Measurements from ENCODE around the gene TMEM130.
"Not testable (repeated sequence)": the region's sequence is repeated elsewhere in the genome, so short reads cannot be mapped to it uniquely, and the experiment has no call there.

TMEM130 gene

DNA sequence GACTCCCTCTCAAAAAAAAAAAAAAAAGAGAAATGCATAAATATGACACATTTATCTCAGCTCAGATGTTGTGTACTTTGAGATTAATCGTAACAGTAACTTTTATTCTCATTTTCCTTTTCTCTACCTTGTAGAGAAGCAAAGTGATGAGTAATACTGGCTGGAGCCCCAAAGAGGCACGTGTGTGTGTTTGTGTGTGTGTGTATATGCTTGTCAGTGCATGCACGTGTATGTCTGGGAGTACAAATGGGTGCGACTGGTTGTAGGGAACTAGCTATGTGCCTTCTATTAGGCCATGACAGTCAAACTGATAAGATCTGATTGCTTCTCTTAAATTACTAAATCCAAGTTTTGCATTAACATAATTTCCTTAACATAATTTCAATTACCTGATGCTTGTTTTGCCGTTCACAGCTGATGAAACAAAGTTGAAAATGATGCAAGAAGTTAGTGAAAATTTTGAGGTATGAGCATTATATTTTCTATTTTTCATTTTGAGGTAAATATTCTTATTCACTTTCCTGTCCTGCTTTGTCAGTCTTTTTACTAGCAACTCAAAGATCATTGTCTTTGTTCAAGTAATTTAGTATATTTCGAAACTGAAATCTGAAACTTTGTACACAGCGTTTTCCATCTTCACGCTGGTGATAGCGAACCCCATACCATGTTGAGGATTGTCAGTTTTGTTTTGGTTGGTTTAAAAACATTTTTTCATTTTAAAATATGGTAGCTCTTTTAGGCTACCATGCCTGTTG is 11.9 kb upstream of the TMEM130 start:
- Mint-ChIP-seq H3K27me3 (no peaks in the 10 kb centered on the region), H3K4me3 (no peak overlapping the region), H3K27ac (no peak overlapping the region), H3K9me3 (no peaks in the 10 kb centered on the region), H3K36me3 (peaks cover 4% of the 10 kb centered on the region), H3K4me1 (peaks cover 38% of the 10 kb centered on the region)

DNA sequence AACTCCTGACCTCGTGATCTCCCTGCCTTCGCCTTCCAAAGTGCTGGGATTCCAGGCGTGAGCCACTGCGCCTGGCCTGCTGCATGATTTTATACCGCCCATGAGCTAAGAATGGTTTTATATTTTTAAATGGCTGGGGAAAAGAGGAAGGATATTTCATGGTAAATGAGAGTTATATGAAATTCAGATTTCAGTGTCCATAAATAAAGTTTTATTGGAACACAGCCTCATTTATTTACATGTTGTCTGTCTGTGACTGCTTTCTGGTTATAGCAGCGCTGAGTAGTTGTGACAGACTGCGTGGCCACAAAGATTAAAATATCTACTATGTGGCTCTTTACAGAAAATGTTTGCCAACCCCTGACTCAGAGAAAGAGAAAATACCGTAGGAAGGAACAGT is 10.7 kb upstream of the TMEM130 start:
- Mint-ChIP-seq H3K9me3 (no peaks in the 10 kb centered on the region), H3K4me1 (peaks cover 35% of the 10 kb centered on the region), H3K36me3 (peaks cover 4% of the 10 kb centered on the region), H3K27me3 (no peaks in the 10 kb centered on the region), H3K27ac (peak overlapping the region; percentile 62), H3K4me3 (peak overlapping the region; percentile 95)

DNA sequence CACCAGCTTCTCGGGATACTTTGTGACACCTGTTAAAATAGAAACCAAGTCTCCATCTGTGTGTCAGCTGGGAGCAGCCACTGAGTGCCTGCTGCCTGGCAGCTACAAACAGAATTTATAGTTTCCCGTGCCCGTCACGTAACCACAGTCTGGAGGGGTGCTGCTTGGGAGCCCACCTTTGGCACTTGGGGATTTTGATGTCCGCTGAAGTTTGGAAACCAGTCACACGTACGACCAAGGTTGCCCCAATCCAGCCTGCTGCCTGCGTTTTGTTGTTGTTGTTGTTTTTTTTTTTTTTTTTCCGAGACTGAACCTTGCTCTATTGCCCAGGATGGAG is 10.1 kb upstream of the TMEM130 start:
- no peaks in the 10 kb centered on the region for H3K9me3 Mint-ChIP-seq
- H3K27ac Mint-ChIP-seq, result peak overlapping the region; percentile 95
- peaks cover 4% of the 10 kb centered on the region for H3K36me3 Mint-ChIP-seq
- H3K27me3 Mint-ChIP-seq, result no peaks in the 10 kb centered on the region
- H3K4me3 Mint-ChIP-seq, result peak overlapping the region; percentile 95
- H3K4me1 Mint-ChIP-seq, result peaks cover 35% of the 10 kb centered on the region

DNA sequence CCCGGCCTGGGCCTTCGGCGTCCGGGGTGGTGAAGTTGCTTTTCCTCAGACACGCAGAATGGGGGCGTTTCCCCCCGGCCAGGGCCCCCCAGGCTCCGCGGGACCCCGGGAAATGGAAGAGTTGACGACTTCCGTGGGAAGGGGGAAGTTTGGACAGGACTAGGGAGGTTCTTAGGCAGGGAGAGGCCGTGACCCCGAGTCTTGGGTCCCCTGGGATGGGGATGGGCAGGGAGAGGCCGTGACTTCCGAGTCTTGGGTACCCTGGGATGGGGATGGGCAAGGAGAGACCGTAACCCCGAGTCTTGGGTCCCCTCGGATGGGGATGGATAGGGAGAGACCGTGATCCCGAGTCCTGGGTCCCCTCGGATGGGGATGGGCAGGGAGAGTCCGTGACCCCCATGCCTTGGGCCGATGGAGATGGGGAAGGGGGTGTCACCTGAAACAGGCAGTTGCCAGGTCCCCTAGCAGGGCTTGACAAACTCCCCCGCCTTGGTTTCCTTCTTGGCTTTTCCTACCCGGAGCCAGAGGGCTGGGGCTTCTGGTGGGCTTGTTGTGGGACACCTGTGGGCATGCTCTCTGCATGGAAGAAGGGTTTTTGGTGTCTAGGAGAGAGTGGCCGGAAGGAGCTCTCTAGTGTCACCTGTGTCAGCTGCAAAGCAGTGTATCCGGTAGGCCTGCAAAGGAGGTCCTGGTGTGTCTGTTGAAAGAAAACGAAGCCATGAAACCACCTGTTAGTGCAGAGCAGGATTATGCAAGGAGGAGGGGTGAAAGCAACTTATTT is 9.6 kb upstream of the TMEM130 start:
- Mint-ChIP-seq H3K27me3 (no peaks in the 10 kb centered on the region), H3K4me1 (peaks cover 31% of the 10 kb centered on the region), H3K9me3 (no peaks in the 10 kb centered on the region), H3K4me3 (peak overlapping the region; percentile 95), H3K36me3 (peaks cover 4% of the 10 kb centered on the region), H3K27ac (peak overlapping the region; percentile 95)

DNA sequence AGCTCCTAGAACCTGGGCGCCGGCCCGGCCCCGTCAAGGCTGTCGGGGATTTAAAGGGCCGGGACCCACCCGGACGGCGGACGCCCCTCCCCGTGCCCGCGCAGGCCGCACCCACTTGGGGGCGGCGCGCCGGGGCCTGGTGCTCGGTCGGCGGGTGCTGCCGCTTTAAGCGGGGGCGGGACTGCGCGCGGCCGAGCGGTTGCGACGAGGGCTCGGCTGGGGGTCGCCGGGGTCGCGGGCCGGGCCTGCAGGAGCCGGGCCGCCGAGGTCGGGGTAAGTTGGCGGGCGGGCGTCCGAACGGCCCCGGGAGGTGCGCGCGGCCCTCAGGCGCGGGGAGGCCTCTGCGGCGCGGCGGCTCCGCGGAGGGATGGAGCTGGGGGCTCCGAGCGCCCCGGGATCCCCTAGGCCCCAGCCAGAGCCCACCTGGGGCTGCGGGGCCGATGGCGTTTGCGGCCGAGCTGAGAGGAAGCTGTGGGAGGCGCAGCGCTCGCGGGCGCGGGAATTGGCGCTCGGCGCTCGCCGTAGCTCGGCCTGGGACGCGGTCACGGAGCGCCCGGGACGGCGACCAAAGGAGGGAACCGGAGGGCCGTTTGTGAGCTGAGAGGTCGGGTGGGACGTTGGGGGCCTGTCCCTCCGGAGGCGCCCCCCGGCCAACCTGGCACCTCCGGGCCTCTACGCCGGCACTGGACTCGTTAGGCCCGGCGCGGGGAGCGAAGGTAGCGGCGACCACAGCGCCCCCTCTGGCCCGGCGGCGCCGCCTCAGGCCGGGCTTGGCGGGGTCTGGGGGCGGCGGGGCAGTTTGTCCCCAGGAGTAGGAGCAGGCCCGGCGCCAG is 8.8 kb upstream of the TMEM130 start, which contains the start of gene TRRAP:
TSS of gene TRRAP (plus strand) at position 168 of the 833 bp plus-strand sequence. CDS start 2,619 bp downstream, outside the sequence.
- Mint-ChIP-seq H3K9me3 (no peaks in the 10 kb centered on the region), H3K27ac (peak within 1 kb of the TSS; percentile 95), H3K4me3 (peak within 1 kb of the TSS; percentile 95), H3K4me1 (peaks cover 26% of the 10 kb centered on the region), H3K27me3 (no peaks in the 10 kb centered on the region), H3K36me3 (peaks cover 4% of the 10 kb centered on the region)

DNA sequence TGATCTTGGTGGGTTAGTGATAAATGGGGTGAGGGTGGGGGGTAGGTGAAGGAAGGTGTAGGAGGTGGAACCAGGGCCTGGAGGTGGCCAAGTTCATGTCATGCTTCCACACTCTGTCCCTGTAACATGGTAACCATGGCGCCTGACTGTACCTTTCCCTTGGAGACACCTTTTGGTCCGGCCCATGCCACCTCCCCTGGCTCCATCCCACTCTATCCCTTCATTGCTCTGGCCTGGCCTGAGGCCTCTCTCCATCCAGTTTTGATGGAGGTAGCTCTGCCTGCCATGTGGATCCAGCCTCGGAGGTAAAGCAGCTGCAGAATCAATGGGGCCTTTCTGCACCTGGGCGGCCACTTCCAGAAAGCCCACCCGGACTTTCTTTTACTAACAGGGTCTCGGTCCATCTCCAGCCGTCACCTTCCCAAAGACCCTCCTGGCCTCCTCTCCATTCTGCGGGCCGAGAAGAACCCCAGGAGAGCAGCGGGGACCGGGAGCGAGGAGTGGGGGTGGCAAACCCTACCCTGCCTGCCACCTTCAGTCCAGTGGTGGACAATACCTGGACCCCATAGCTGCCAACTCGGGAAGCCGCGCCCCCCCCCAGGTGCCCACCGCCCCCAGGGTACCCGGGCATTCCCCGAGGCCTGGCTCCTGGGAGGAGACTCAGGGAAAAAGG is 8.0 kb upstream of the TMEM130 start:
- Mint-ChIP-seq H3K27ac (peak overlapping the region; percentile 32), H3K4me3 (peak overlapping the region; percentile 64), H3K36me3 (peaks cover 4% of the 10 kb centered on the region), H3K9me3 (no peaks in the 10 kb centered on the region), H3K27me3 (no peaks in the 10 kb centered on the region), H3K4me1 (peaks cover 20% of the 10 kb centered on the region)

DNA sequence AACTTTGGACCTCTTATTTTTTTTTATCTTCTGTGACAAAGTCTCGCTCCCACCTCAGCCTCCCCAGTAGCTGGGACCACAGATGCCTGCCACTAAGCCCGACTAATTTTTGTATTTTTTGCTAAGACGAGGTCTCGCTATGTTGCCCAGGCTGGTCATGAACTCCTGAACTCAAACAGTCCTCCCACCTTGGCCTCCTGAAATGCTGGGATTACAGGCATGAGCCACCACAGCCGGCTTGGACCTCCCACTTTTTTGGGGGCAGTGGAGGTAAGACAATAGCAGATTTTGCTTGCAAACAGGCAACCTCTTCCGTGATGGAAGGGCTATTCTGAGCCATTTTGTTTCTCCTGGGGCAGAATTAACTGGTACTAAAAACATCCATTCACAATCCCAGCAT is 7.3 kb upstream of the TMEM130 start:
- peaks cover 17% of the 10 kb centered on the region for H3K4me1 Mint-ChIP-seq
- no peaks in the 10 kb centered on the region for H3K27me3 Mint-ChIP-seq
- no peak overlapping the region for H3K27ac Mint-ChIP-seq
- H3K4me3 Mint-ChIP-seq, result peak overlapping the region; percentile 64
- peaks cover 3% of the 10 kb centered on the region for H3K36me3 Mint-ChIP-seq
- no peaks in the 10 kb centered on the region for H3K9me3 Mint-ChIP-seq

DNA sequence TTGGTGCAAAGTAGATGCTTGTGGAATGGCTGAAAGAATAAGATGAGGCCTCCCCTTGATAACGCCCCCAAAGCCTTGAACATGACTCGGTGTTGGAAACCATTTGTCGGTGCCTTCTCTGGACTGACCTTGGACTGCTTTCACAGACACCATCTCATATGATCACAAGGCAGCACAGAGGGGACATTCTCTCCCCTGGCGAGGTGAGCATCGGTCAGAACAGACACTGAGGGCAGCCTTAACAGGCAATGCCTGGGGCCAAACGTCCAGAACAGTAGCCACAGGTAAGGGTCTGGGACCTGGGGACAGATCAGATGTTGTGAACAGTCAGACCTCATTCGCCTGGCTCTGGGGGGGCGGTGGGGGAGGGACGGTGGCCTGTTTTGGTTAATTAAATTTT is 5.7 kb upstream of the TMEM130 start:
- peaks cover 9% of the 10 kb centered on the region for H3K4me1 Mint-ChIP-seq
- no peaks in the 10 kb centered on the region for H3K36me3 Mint-ChIP-seq
- H3K9me3 Mint-ChIP-seq, result no peaks in the 10 kb centered on the region
- H3K4me3 Mint-ChIP-seq, result no peak overlapping the region
- H3K27me3 Mint-ChIP-seq, result peaks cover 2% of the 10 kb centered on the region
- peak overlapping the region; percentile 51 for H3K27ac Mint-ChIP-seq

DNA sequence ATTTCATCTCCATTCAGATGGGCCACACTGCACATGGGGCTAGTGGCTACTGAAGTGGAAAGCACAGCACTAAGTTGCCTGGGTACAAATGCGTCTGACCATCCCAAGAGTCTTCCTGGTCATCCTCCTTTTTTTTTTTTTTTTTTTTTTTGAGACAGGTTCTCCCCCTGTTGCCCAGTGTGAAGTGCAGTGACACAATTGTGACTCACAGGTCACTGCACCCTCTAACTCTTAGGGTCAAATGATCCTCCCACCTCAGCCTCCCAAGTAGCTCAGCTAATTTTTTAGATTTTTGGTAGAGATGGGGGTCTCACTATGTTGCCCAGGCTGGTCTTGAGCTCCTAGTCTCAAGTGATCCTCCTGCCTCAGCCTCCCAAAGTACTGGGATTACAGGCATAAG is 5.1 kb upstream of the TMEM130 start:
- H3K4me3 Mint-ChIP-seq, result no peak overlapping the region
- no peaks in the 10 kb centered on the region for H3K36me3 Mint-ChIP-seq
- H3K9me3 Mint-ChIP-seq, result no peaks in the 10 kb centered on the region
- H3K4me1 Mint-ChIP-seq, result peaks cover 7% of the 10 kb centered on the region
- peaks cover 5% of the 10 kb centered on the region for H3K27me3 Mint-ChIP-seq
- no peak overlapping the region for H3K27ac Mint-ChIP-seq

DNA sequence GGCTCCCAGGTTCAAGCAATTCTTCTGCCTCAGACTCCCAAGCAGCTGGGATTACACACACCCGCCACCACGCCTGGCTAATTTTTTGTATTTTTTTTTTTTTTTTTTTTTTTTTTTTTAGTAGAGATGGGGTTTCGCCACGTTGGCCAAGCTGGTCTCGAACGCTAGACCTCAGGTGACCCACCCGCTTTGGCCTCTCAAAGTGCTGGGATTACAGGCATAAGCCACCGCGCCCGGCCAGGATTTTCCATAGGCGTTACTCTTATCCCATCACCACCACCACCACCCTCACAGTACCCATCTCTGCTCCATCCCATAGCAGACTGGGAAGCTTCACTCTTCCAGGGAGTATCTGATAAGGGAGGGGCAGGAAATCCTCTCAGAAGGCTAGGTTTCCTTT is 3.8 kb upstream of the TMEM130 start:
- not testable (repeated sequence) for H3K27me3 Mint-ChIP-seq, H3K36me3 Mint-ChIP-seq, H3K4me1 Mint-ChIP-seq, H3K4me3 Mint-ChIP-seq, H3K27ac Mint-ChIP-seq, H3K9me3 Mint-ChIP-seq

DNA sequence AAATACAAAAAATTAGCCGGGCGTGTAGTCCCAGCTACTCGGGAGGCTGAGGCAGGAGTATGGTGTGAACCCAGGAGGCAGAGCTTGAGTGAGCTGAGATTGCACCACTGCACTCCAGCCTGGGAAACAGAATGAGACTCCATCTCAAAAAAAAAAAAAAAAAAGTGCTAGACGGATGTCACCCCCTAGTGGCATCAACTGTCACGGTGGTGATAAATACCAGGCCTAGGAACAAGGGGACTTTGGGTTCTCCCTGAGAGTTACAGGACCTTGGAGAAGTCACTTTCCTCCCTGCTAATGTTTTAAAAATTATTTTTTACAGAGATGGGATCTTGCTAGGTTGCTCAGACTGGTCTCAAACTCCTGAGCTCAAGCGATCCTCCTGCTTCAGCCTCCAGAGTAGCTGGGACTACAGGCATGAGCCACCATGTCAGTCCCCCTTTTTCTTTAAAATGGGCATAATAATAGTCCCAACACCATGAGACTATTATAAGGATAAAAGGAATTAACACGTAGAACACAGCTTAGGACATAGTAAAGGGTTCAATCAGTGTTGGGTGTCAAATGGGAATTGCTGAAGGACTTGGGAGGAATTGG is 2.6 kb upstream of the TMEM130 start:
- Mint-ChIP-seq H3K27me3 (peaks cover 6% of the 10 kb centered on the region), H3K4me1 (peaks cover 4% of the 10 kb centered on the region), H3K4me3 (no peak overlapping the region), H3K36me3 (no peaks in the 10 kb centered on the region), H3K27ac (no peak overlapping the region), H3K9me3 (no peaks in the 10 kb centered on the region)

DNA sequence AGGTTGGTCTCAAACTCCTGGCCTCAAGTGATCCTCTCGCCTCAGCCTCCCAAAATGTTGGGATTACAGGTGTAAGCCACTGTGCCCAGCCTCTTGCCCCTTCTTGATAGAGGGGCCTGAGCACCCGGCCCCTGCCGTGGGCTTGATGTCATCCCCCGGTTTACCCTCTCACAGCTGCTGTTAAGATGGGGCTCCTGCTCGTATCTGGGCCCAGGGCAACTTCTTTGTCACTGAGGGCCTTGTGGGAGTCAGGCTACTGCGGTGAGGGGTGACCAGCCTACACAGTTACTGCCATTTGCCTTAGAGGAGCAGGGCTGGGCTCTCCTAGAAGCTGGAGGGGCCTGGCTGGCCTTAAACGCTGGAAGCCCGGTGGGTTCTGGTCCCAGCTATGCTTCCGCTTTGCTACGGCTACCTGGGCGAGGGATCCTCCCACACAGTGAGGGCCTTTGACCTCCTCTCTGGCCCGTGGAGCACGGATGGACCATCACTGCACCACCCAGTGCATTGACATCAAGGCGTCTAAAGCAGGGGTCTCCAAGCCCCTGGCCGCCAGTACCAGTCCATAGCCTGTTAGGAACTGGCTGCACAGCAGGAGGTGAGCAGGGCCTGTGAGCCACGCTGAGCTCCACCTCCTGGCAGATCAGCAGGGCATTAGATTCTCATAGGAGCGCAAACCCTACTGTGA is 1.1 kb upstream of the TMEM130 start:
- peak overlapping the region; percentile 74 for H3K4me3 Mint-ChIP-seq
- H3K4me1 Mint-ChIP-seq, result peaks cover 4% of the 10 kb centered on the region
- H3K36me3 Mint-ChIP-seq, result no peaks in the 10 kb centered on the region
- H3K27ac Mint-ChIP-seq, result no peak overlapping the region
- H3K9me3 Mint-ChIP-seq, result no peaks in the 10 kb centered on the region
- peaks cover 6% of the 10 kb centered on the region for H3K27me3 Mint-ChIP-seq

DNA sequence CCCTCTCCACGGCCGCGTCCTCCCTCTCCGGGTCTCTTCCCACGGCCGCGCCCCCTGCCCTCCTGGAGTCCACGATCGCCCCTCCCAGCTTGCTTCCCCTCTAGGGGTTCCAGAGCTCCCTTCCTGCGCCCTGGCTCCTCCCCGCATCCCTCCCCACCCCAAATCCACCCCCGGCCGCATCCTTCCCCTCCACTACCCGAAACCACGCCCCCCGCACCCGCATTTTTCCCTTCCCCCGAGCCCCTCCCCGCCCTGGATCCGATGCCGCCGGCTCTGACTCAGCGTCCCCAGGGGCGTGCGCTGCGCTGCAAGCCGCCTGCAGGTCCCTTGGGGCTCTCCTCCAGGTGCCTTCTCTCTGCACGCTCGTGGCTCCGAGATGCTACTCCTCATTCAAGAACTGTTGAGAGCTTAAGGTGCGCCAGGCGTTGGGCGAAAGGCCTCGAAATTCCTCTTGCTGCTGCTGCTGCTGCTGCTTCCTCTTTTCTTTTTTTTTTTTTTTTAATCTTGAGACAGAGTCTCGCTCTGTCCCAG is 372 bp upstream of the TMEM130 start:
- Mint-ChIP-seq H3K27me3 (peaks cover 6% of the 10 kb centered on the region), H3K4me3 (peak overlapping the region; percentile 74), H3K4me1 (peaks cover 4% of the 10 kb centered on the region), H3K36me3 (no peaks in the 10 kb centered on the region), H3K9me3 (no peaks in the 10 kb centered on the region), H3K27ac (no peak overlapping the region)

DNA sequence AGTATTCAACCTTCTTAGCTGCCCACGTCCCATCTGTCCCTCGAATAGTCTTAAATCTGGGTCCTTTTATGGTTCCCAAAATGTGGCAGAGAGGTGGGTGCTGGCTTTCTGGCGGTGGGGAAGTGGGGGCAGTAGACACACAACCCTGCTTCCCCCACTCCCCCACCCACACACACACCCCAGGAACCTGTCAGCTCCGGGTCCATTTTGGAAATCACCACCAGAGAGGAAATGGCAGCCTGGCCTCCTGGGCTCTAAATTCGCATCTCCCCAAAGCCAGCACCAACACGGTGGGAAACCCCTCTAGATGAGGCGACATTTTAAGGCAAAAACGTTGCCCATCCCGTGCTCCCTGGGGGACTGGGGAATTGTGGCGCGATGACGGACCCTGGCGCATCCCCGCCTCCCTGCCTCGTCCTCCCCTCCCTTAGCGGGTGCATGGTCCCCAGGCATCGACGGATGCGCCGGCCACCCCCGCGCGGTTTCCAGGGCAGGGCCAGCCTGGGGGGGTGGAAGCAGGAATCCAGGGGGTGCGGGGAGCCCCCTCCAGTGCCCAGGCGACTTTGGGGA is 702 bp downstream of the TMEM130 start:
- Mint-ChIP-seq H3K9me3 (no peaks in the 10 kb centered on the region), H3K27ac (no peak overlapping the region), H3K27me3 (peaks cover 6% of the 10 kb centered on the region), H3K4me1 (peaks cover 4% of the 10 kb centered on the region), H3K4me3 (peak overlapping the region; percentile 33), H3K36me3 (no peaks in the 10 kb centered on the region)
